GM12878 (cell line): ENCODE measurements around the gene ZKSCAN8. TPM values are rescaled to one million over a fixed set of nuclear protein-coding genes. Genes with fewer than 3 reads are reported as not detected.

Experiments used
- ATAC-seq: fragments of 200-7000 bp; cut with Tn5 transposase; 3 replicates; pipeline ENCODE4 v1.9.1; 2020; ENCODE audit warnings: mild to moderate bottlenecking, moderate library complexity
- BruUV-seq: library from RNA; stranded (reverse); fragments of 400-500 nt; replicated peaks from 2 replicates; lab custom pipeline; 2021; lab: Mats Ljungman, UMichigan
- CTCF ChIA-PET: fragments of 300-600 bp; sonication (Branson Sonifier 250); formaldehyde crosslinking; extraction: SDS; loops from one replicate; lab custom pipeline; 2021; ENCODE audit warnings: inconsistent platforms; lab: Yijun Ruan, JAX
- POLR2A ChIA-PET: fragments of 350-600 bp; formaldehyde crosslinking; extraction: SDS; loops from one replicate; lab custom pipeline; 2021; ENCODE audit warnings: inconsistent platforms; lab: Charles Lee
- RAD21 ChIA-PET: fragments of 300-600 bp; sonication (Branson Sonifier 250); formaldehyde crosslinking; loops from one replicate; lab custom pipeline; 2023; ENCODE audit warnings: antibody characterized with exemption; ENCODE audit not compliant: unreplicated experiment; lab: Charles Lee
- SMC1A ChIA-PET: fragments of 300-600 bp; sonication (Branson Sonifier 250); formaldehyde crosslinking; loops from one replicate; lab custom pipeline; 2023; ENCODE audit not compliant: unreplicated experiment, uncharacterized antibody; lab: Charles Lee
- DNase-seq: peaks from one replicate; pipeline ENCODE4 v3.0.0-alpha.2; 2011; ENCODE audit warnings: low read depth, low spot score
- FAIRE-seq: peaks from 3 replicates; lab custom pipeline; 2011; peaks lifted over from hg19 to GRCh38; lab: Jason Lieb, UNC
- H2AFZ ChIP-seq: 2 replicates; pipeline ENCODE4 v1.6.0; 2011; ENCODE audit warnings: low read depth, low read length, control low read depth; ENCODE audit not compliant: control insufficient read depth
- H3K27ac ChIP-seq: 2 replicates; pipeline ENCODE4 v1.5.1; 2011; ENCODE audit warnings: control low read depth; ENCODE audit not compliant: control insufficient read depth, insufficient read depth
- H3K27me3 ChIP-seq, 2 experiments: replicated peaks in 1 of 2; 2 replicates each; pipeline versions ENCODE4 v1.6.0 to v1.6.1; 2011; ENCODE audit warnings: low read length in 1 of 2; ENCODE audit not compliant: control insufficient read depth in 2 of 2, insufficient read depth in 2 of 2
- H3K36me3 ChIP-seq, 2 experiments: 2 replicates each; pipeline ENCODE4 v1.5.1; 2011; ENCODE audit warnings: low read length in 1 of 2; ENCODE audit not compliant: control insufficient read depth in 2 of 2, insufficient read depth in 2 of 2
- H3K4me1 ChIP-seq: 2 replicates; pipeline ENCODE4 v1.6.1; 2011; ENCODE audit warnings: mild to moderate bottlenecking, low read length, moderate library complexity, mixed read lengths; ENCODE audit not compliant: control insufficient read depth, insufficient read depth
- H3K4me2 ChIP-seq: 2 replicates; pipeline ENCODE4 v1.6.0; 2011; ENCODE audit warnings: control low read depth; ENCODE audit not compliant: control insufficient read depth, insufficient read depth
- H3K4me3 ChIP-seq: fragments of 200-600 bp; sonication (generic); 2 replicates; pipeline ENCODE4 v1.5.1; 2016
- H3K79me2 ChIP-seq: 2 replicates; pipeline ENCODE4 v1.6.0; 2011; ENCODE audit warnings: low read length; ENCODE audit not compliant: control insufficient read depth, insufficient read depth
- H3K9ac ChIP-seq: 2 replicates; pipeline ENCODE4 v1.8.0; 2011; ENCODE audit warnings: low read length, control low read depth, mixed read lengths; ENCODE audit not compliant: control insufficient read depth, insufficient read depth
- H3K9me3 ChIP-seq: replicated peaks from 3 replicates; pipeline ENCODE4 v1.5.1; 2011; ENCODE audit warnings: mild to moderate bottlenecking, low read length; ENCODE audit not compliant: control insufficient read depth, insufficient read depth
- H4K20me1 ChIP-seq: 2 replicates; pipeline ENCODE4 v1.6.0; 2011; ENCODE audit not compliant: control insufficient read depth, insufficient read depth
- BMI1 ChIP-seq: fragments of 450-650 bp; IDR thresholded peaks from 2 replicates; pipeline ENCODE4 v1.6.1; 2016; ENCODE audit warnings: mild to moderate bottlenecking, moderate library complexity, borderline replicate concordance
- KAT2A ChIP-seq: conservative IDR thresholded peaks from 2 replicates; pipeline ENCODE4 v1.6.1; 2011; ENCODE audit warnings: low read depth, low read length; ENCODE audit not compliant: control insufficient read depth
- KDM1A ChIP-seq: fragments of 200-600 bp; sonication (generic); IDR thresholded peaks from 2 replicates; pipeline ENCODE4 v1.6.1; 2016; ENCODE audit warnings: borderline replicate concordance
- MTA2 ChIP-seq: fragments of 450-650 bp; IDR thresholded peaks from 2 replicates; pipeline ENCODE4 v1.6.1; 2016; ENCODE audit warnings: low read depth, mild to moderate bottlenecking, moderate library complexity
- POLR2AphosphoS5 ChIP-seq: IDR thresholded peaks from 2 replicates; pipeline ENCODE4 v1.6.1; 2011; ENCODE audit warnings: mild to moderate bottlenecking, low read length, inconsistent platforms
- SKIL ChIP-seq: fragments of 450-650 bp; IDR thresholded peaks from 2 replicates; pipeline ENCODE4 v1.6.1; 2017; ENCODE audit warnings: mild to moderate bottlenecking, low read depth, inconsistent platforms; ENCODE audit not compliant: poor library complexity, severe bottlenecking
- SREBF1 ChIP-seq: IDR thresholded peaks from 2 replicates; pipeline ENCODE4 v1.6.1; 2012; ENCODE audit warnings: mild to moderate bottlenecking, low read length
- TBL1XR1 ChIP-seq: IDR thresholded peaks from 2 replicates; pipeline ENCODE4 v1.6.1; 2012; ENCODE audit warnings: low read depth, low read length, improper control_type of control experiment
- ZNF687 ChIP-seq: fragments of 450-650 bp; IDR thresholded peaks from 2 replicates; pipeline ENCODE4 v1.6.1; 2017; ENCODE audit warnings: mild to moderate bottlenecking, moderate library complexity
- WGBS: methylation state at CpG from one replicate; pipeline ENCODE4 v1.1.6; 2016; ENCODE audit warnings: low lambda C conversion rate; ENCODE audit not compliant: insufficient replicate concordance, insufficient coverage; ENCODE audit errors: missing lambda C conversion rate; 5-methylcytosine and 5-hydroxymethylcytosine counted together
- in situ Hi-C: fragments of 300-500 bp; cut with MboI; formaldehyde crosslinking; loops from 9 replicates; pipeline ENCODE4 v1.14.3; 2018; ENCODE audit warnings: mixed read lengths
- intact Hi-C: fragments of 100-400 bp; cut with micrococcal nuclease; formaldehyde crosslinking; loops from one replicate; pipeline ENCODE4 v1.14.2; 2022; ENCODE audit not compliant: unreplicated experiment
- polyA plus RNA-seq, 11 experiments: library from polyadenylated mRNA; depleted of rRNA in 4 of 11; unstranded in 6 of 11; stranded (reverse) in 5 of 11; fragments of >200 nt; fragmentation: Nextera tagmentation in 4 of 11; fragmentation: Illumina TruSeq in 1 of 11; extraction: Ambion mirVana in 4 of 11; extraction: Trizol in 1 of 11; gene quantifications; 1 replicate in 1 of 11; 2 replicates in 10 of 11; pipeline versions ENCODE4 v1.2.1 to v1.2.3, GENCODE V29; 2011 to 2016; ENCODE audit warnings: inconsistent platforms in 2 of 11, missing spikeins in 2 of 11, low read depth in 1 of 11
- total RNA-seq, 4 experiments: library from RNA; depleted of rRNA in 3 of 4; stranded (reverse); fragments of >200 nt in 3 of 4; fragmentation: Illumina TruSeq in 1 of 4; extraction: Trizol in 1 of 4; gene quantifications; 2 replicates each; pipeline versions ENCODE4 v1.2.1 to v1.2.3, GENCODE V29; 2013 to 2021

ZKSCAN8 gene
- total and polyA plus RNA-seq, 10 of the 15 experiments (the other 5 are each of a cell fraction or from before 2014, with no cell fraction given): 1.0 to 17.9 (median 8.7) TPM

- ATAC-seq (no peak), FAIRE-seq (no peak), DNase-seq (no peak)
- H2AFZ ChIP-seq: no peak overlapping the region
- H3K27me3 ChIP-seq: no peaks in the 10 kb centered on the region
- no peaks in the 10 kb centered on the region; the same call in 2 of the 3 replicates for H3K9me3 ChIP-seq
- H3K36me3 ChIP-seq: no peaks in the 10 kb centered on the region
- no peak overlapping the region for H3K4me2 ChIP-seq
- ChIA-PET CTCF (no interaction called here), SMC1A (no interaction called here), RAD21 (no interaction called here), POLR2A (no interaction called here)
- no peak overlapping the region for H3K9ac ChIP-seq
- H3K79me2 ChIP-seq: no peaks in the 10 kb centered on the region
- H3K4me3 ChIP-seq: no peak overlapping the region
- in situ Hi-C loops: no loop called here
- no peak for TF ChIP-seq BMI1
- no peak for TF ChIP-seq ZNF687
- TF ChIP-seq KAT2A: no peak
- no peak for TF ChIP-seq SKIL
- no peak for TF ChIP-seq MTA2
- TF ChIP-seq KDM1A: no peak
- no peak for TF ChIP-seq TBL1XR1
- TF ChIP-seq SREBF1: no peak
- TF ChIP-seq POLR2AphosphoS5: no peak
- H3K4me1 ChIP-seq: no peaks in the 10 kb centered on the region
- BruUV-seq: no TSS peak
- WGBS: 92% methylated on average over 1 of the region's 1 CpG
- H3K27ac ChIP-seq: no peak overlapping the region
- intact Hi-C loops: no loop called here
- H4K20me1 ChIP-seq: no peaks in the 10 kb centered on the region
Measured at GRCh38 chr6:28176373-28176772, 34.7 kb downstream of the ZKSCAN8 start.
